Measurements from ENCODE around the gene CDH4. TPM values are rescaled to one million over a fixed set of nuclear protein-coding genes. Genes with fewer than 3 reads are reported as not detected.

Gene CDH4
- total RNA-seq, 1 experiment from 2014 or later = 5.3 TPM

- ChIA-PET CTCF (interaction anchor here (1.4 kb wide), 1 partner anchor 262 kb away, joined by 4 read pairs; no protein-coding TSS in a partner anchor), POLR2A (no interaction called here)
- H3K27ac Mint-ChIP-seq = no peak overlapping the region
- H3K36me3 Mint-ChIP-seq = no peaks in the 10 kb centered on the region
- H3K4me1 Mint-ChIP-seq = peaks cover 17% of the 10 kb centered on the region
- H3K4me3 Mint-ChIP-seq = no peak overlapping the region
- H3K9me3 Mint-ChIP-seq = no peaks in the 10 kb centered on the region
- no peak for DNase-seq (ENCODE audit: low spot score)
- ATAC-seq = no peak
- TF ChIP-seq JAZF1 (CRISPR knock-in tag; IDR thresholded peaks at IDR 0.05) (no peak), TEAD1 (CRISPR knock-in tag; IDR thresholded peaks at IDR 0.05) (no peak), CBFB (CRISPR knock-in tag; IDR thresholded peaks at IDR 0.05; ENCODE audit: low read depth) (no peak), TCF7 (CRISPR knock-in tag; IDR thresholded peaks at IDR 0.05; ENCODE audit: low read depth) (no peak), FOXK1 (CRISPR knock-in tag; IDR thresholded peaks at IDR 0.05) (no peak), HMGA2 (CRISPR knock-in tag; IDR thresholded peaks at IDR 0.05) (no peak), ZNF263 (CRISPR knock-in tag; IDR thresholded peaks at IDR 0.05; ENCODE audit: low read depth) (no peak), CTCF (IDR thresholded peaks at IDR 0.05) (no peak), NR2C2 (CRISPR knock-in tag; IDR thresholded peaks at IDR 0.05) (no peak), TP53 (CRISPR knock-in tag; IDR thresholded peaks at IDR 0.05) (no peak), JUN (CRISPR knock-in tag; IDR thresholded peaks at IDR 0.05) (no peak), SMAD3 (CRISPR knock-in tag; IDR thresholded peaks at IDR 0.05; ENCODE audit: borderline replicate concordance) (no peak), FOXJ3 (CRISPR knock-in tag; IDR thresholded peaks at IDR 0.05; ENCODE audit: borderline replicate concordance) (no peak), ZNF121 (CRISPR knock-in tag; IDR thresholded peaks at IDR 0.05) (no peak), CREM (CRISPR knock-in tag; IDR thresholded peaks at IDR 0.05) (no peak)
- H3K27me3 Mint-ChIP-seq (ENCODE audit: low read depth) = peaks cover 4% of the 10 kb centered on the region
These were observed 45.9 kb downstream of the CDH4 start for GRCh38 chr20:61297986-61298385.

- ChIA-PET POLR2A (interaction anchor here (0.6 kb wide), 1 partner anchor 14 kb away, joined by 3 read pairs; no protein-coding TSS in a partner anchor), CTCF (no interaction called here)
- ATAC-seq (no peak), DNase-seq (ENCODE audit: low spot score) (no peak)
- Mint-ChIP-seq H3K27ac (no peak overlapping the region), H3K27me3 (ENCODE audit: low read depth) (peaks cover 4% of the 10 kb centered on the region), H3K4me3 (no peak overlapping the region), H3K4me1 (peaks cover 17% of the 10 kb centered on the region), H3K9me3 (no peaks in the 10 kb centered on the region), H3K36me3 (no peaks in the 10 kb centered on the region)
- TF ChIP-seq TCF7 (CRISPR knock-in tag; IDR thresholded peaks at IDR 0.05; ENCODE audit: low read depth) = no peak
- no peak for TF ChIP-seq TP53 (CRISPR knock-in tag; IDR thresholded peaks at IDR 0.05)
- no peak for TF ChIP-seq ZNF232 (CRISPR knock-in tag; IDR thresholded peaks at IDR 0.05)
- no peak for TF ChIP-seq USF1 (CRISPR knock-in tag; IDR thresholded peaks at IDR 0.05)
- no peak for TF ChIP-seq NR1H2 (CRISPR knock-in tag; IDR thresholded peaks at IDR 0.05)
- no peak for TF ChIP-seq CTCF (IDR thresholded peaks at IDR 0.05)
- TF ChIP-seq ZNF396 (CRISPR knock-in tag; IDR thresholded peaks at IDR 0.05; ENCODE audit: borderline replicate concordance) = no peak
These were observed 46.6 kb downstream of the CDH4 start for GRCh38 chr20:61298661-61299060.

- H3K4me1 Mint-ChIP-seq = peaks cover 17% of the 10 kb centered on the region
- DNase-seq (ENCODE audit: low spot score) (no peak), ATAC-seq (no peak)
- H3K36me3 Mint-ChIP-seq = no peaks in the 10 kb centered on the region
- no peak overlapping the region for H3K27ac Mint-ChIP-seq
- ChIA-PET POLR2A (interaction anchor here (0.6 kb wide), 1 partner anchor 14 kb away, joined by 3 read pairs; no protein-coding TSS in a partner anchor), CTCF (no interaction called here)
- H3K27me3 Mint-ChIP-seq (ENCODE audit: low read depth) = peaks cover 7% of the 10 kb centered on the region
- no peak overlapping the region for H3K4me3 Mint-ChIP-seq
- no peaks in the 10 kb centered on the region for H3K9me3 Mint-ChIP-seq
- TF ChIP-seq ZNF396 (CRISPR knock-in tag; IDR thresholded peaks at IDR 0.05; ENCODE audit: borderline replicate concordance) (no peak), ZNF416 (CRISPR knock-in tag; IDR thresholded peaks at IDR 0.05) (no peak), ZNF281 (CRISPR knock-in tag; IDR thresholded peaks at IDR 0.05) (no peak), PRDM15 (CRISPR knock-in tag; IDR thresholded peaks at IDR 0.05) (no peak)
These were observed 47.0 kb downstream of the CDH4 start for GRCh38 chr20:61299104-61299503.
